Neural cell (in vitro differentiated cells): Measurements from ENCODE around the gene HECW1. TPM values are rescaled to one million over a fixed set of nuclear protein-coding genes. Genes with fewer than 3 reads are reported as not detected.
"Not testable (repeated sequence)": the region's sequence is repeated elsewhere in the genome, so short reads cannot be mapped to it uniquely, and the experiment has no call there.

ENCODE experiments used
- H2AFZ ChIP-seq: fragments of 200-600, 300-800 bp; sonication (generic), shearing (Covaris generic); 2 replicates; pipeline ENCODE4 v1.6.0; 2014; ENCODE audit warnings: low read depth, mild to moderate bottlenecking, antibody characterized with exemption, low read length, moderate library complexity
- H3F3A ChIP-seq: fragments of 200-600 bp; shearing (Covaris generic); 2 replicates; pipeline ENCODE4 v1.6.1; 2016; ENCODE audit warnings: mild to moderate bottlenecking, moderate library complexity, mixed read lengths, antibody characterized with exemption, low read length; ENCODE audit not compliant: insufficient read depth, poor library complexity, severe bottlenecking
- H3K27ac ChIP-seq: fragments of 200-600, 300-800 bp; sonication (generic), shearing (Covaris generic); 2 replicates; pipeline ENCODE4 v1.5.1; 2014; ENCODE audit warnings: mild to moderate bottlenecking, low read length, moderate library complexity
- H3K27me3 ChIP-seq: fragments of 300-800, 200-600 bp; sonication (generic), shearing (Covaris generic); 2 replicates; pipeline ENCODE4 v1.6.0; 2014; ENCODE audit warnings: mild to moderate bottlenecking, low read depth, low read length, moderate library complexity; ENCODE audit not compliant: insufficient read depth
- H3K36me3 ChIP-seq: fragments of 300-800, 200-600 bp; sonication (generic), shearing (Covaris generic); 2 replicates; pipeline ENCODE4 v1.5.1; 2014; ENCODE audit warnings: mild to moderate bottlenecking, antibody characterized with exemption, low read length, moderate library complexity; ENCODE audit not compliant: insufficient read depth
- H3K4me2 ChIP-seq: fragments of 300-800, 200-600 bp; sonication (generic), shearing (Covaris generic); 2 replicates; pipeline ENCODE4 v1.6.0; 2014; ENCODE audit warnings: mild to moderate bottlenecking, low read length
- H3K4me3 ChIP-seq: fragments of 300-800, 200-600 bp; sonication (generic), shearing (Covaris generic); 2 replicates; pipeline ENCODE4 v1.5.1; 2014; ENCODE audit warnings: mild to moderate bottlenecking, low read length, moderate library complexity
- H3K79me2 ChIP-seq: fragments of 200-600 bp; shearing (Covaris generic); replicated peaks from 2 replicates; pipeline ENCODE4 v1.6.0; 2014; ENCODE audit warnings: mild to moderate bottlenecking, low read length, moderate library complexity; ENCODE audit not compliant: insufficient read depth
- H3K9ac ChIP-seq: fragments of 300-800, 200-600 bp; sonication (generic), shearing (Covaris generic); 2 replicates; pipeline ENCODE4 v1.6.1; 2016; ENCODE audit warnings: mild to moderate bottlenecking, low read length, mixed read lengths
- H3K9me2 ChIP-seq: fragments of 200-600 bp; shearing (Covaris generic); 2 replicates; pipeline ENCODE4 v1.6.1; 2016; ENCODE audit warnings: mild to moderate bottlenecking, low read length, mixed read lengths; ENCODE audit not compliant: insufficient read depth
- H3K9me3 ChIP-seq: fragments of 200-600, 300-800 bp; sonication (generic), shearing (Covaris generic); 2 replicates; pipeline ENCODE4 v1.6.1; 2016; ENCODE audit warnings: mild to moderate bottlenecking, mixed run types, low read length, moderate library complexity, mixed read lengths
- H4K20me1 ChIP-seq: fragments of 200-600 bp; shearing (Covaris generic); 2 replicates; pipeline ENCODE4 v1.6.1; 2016; ENCODE audit warnings: mild to moderate bottlenecking, mixed run types; ENCODE audit not compliant: insufficient read depth
- CTCF ChIP-seq: fragments of 450-650 bp; IDR thresholded peaks from 2 replicates; pipeline ENCODE4 v1.5.1; 2014; ENCODE audit warnings: antibody characterized with exemption, mild to moderate bottlenecking, moderate library complexity; ENCODE audit not compliant: poor library complexity, severe bottlenecking
- EP300 ChIP-seq: fragments of 450-650 bp; conservative IDR thresholded peaks from 2 replicates; pipeline ENCODE4 v1.6.1; 2014; ENCODE audit warnings: antibody characterized with exemption, mild to moderate bottlenecking, moderate library complexity; ENCODE audit not compliant: poor library complexity, severe bottlenecking
- EZH2 ChIP-seq: fragments of 200-600, 300-800 bp; shearing (Covaris generic), sonication (generic); IDR thresholded peaks from 2 replicates; pipeline ENCODE4 v1.6.1; 2014; ENCODE audit warnings: antibody characterized with exemption, low read length, borderline replicate concordance, mild to moderate bottlenecking; ENCODE audit not compliant: insufficient read depth, poor library complexity, severe bottlenecking
- MXI1 ChIP-seq: fragments of 450-650 bp; conservative IDR thresholded peaks from 2 replicates; pipeline ENCODE4 v1.6.1; 2014; ENCODE audit warnings: antibody characterized with exemption, mild to moderate bottlenecking; ENCODE audit not compliant: poor library complexity, severe bottlenecking
- POLR2AphosphoS5 ChIP-seq: IDR thresholded peaks from 2 replicates; pipeline ENCODE4 v1.6.1; 2012
- RAD21 ChIP-seq: fragments of 450-650 bp; conservative IDR thresholded peaks from 2 replicates; pipeline ENCODE4 v1.6.1; 2014; ENCODE audit warnings: antibody characterized with exemption, mild to moderate bottlenecking, moderate library complexity
- REST ChIP-seq: IDR thresholded peaks from 2 replicates; pipeline ENCODE4 v1.6.1; 2012; ENCODE audit warnings: borderline replicate concordance
- SMC3 ChIP-seq: fragments of 450-650 bp; conservative IDR thresholded peaks from 2 replicates; pipeline ENCODE4 v1.6.1; 2014; ENCODE audit warnings: antibody characterized with exemption, mild to moderate bottlenecking, moderate library complexity; ENCODE audit not compliant: poor library complexity
- TAF1 ChIP-seq: IDR thresholded peaks from 2 replicates; pipeline ENCODE4 v1.6.1; 2012; ENCODE audit warnings: low read depth
- polyA plus RNA-seq: library from polyadenylated mRNA; depleted of rRNA; stranded (reverse); fragments of >200 nt; gene quantifications from 2 replicates; pipeline ENCODE4 v1.2.3, GENCODE V29; 2014

The HECW1 gene
- polyA plus RNA-seq, 1 donor from 2014 or later, result 13.8 TPM

GRCh38 chr7:43208242-43208641, 95.8 kb downstream of the HECW1 start:
- TF ChIP-seq MXI1 (no peak), POLR2AphosphoS5 (no peak), CTCF (no peak), SMC3 (no peak), TAF1 (no peak), RAD21 (no peak), EZH2 (no peak), EP300 (no peak), REST (no peak)
- Histone ChIP-seq H2AFZ (no peak overlapping the region), H3K36me3 (no peaks in the 10 kb centered on the region), H3F3A (no peaks in the 10 kb centered on the region), H3K4me2 (no peak overlapping the region), H3K9ac (no peak overlapping the region), H3K9me2 (no peaks in the 10 kb centered on the region), H3K27me3 (no peaks in the 10 kb centered on the region), H3K4me3 (no peak overlapping the region), H4K20me1 (no peaks in the 10 kb centered on the region), H3K9me3 (no peaks in the 10 kb centered on the region), H3K79me2 (no peaks in the 10 kb centered on the region), H3K27ac (no peak overlapping the region)

GRCh38 chr7:43210539-43210938, 98.1 kb downstream of the HECW1 start:
- not testable (repeated sequence) for H2AFZ ChIP-seq, H3K9ac ChIP-seq, H3K9me3 ChIP-seq, H3K9me2 ChIP-seq, H3K79me2 ChIP-seq, H3K4me2 ChIP-seq, H3K4me3 ChIP-seq, H3K27me3 ChIP-seq, H4K20me1 ChIP-seq, H3K27ac ChIP-seq, H3K36me3 ChIP-seq, H3F3A ChIP-seq

DNA sequence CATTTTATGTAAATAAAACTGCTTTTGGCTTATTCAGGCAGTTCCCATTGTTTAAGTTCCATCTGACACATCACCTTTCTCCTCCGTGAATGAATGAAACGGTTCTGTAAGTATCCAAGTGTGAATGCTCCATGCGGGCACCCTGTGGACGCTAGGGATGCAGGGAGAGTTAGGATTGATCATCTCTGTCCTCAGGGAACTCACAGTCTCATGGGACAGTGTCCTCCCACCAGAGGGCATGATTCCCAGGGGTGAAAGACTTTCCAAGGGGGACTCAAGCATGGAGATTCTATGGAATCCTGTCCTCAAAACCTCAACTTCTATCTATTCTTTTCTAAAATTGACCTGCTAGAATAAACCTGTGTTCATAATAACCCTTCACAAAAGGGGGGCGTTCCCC, 98.8 kb downstream of the HECW1 start:
- no peak for TF ChIP-seq RAD21
- TF ChIP-seq EZH2, result no peak
- TF ChIP-seq REST, result no peak
- no peak for TF ChIP-seq TAF1
- TF ChIP-seq MXI1, result no peak
- TF ChIP-seq CTCF, result no peak
- no peak for TF ChIP-seq POLR2AphosphoS5
- no peak for TF ChIP-seq SMC3
- no peak for TF ChIP-seq EP300
- H2AFZ ChIP-seq, result no peak overlapping the region
- no peak overlapping the region for H3K4me2 ChIP-seq
- no peak overlapping the region for H3K27ac ChIP-seq
- H3K9me3 ChIP-seq, result no peaks in the 10 kb centered on the region
- H3K9me2 ChIP-seq, result no peaks in the 10 kb centered on the region
- H3K36me3 ChIP-seq, result no peaks in the 10 kb centered on the region
- H3K79me2 ChIP-seq, result no peaks in the 10 kb centered on the region
- H4K20me1 ChIP-seq, result no peaks in the 10 kb centered on the region
- H3K9ac ChIP-seq, result no peak overlapping the region
- no peak overlapping the region for H3K4me3 ChIP-seq
- no peaks in the 10 kb centered on the region for H3K27me3 ChIP-seq
- H3F3A ChIP-seq, result no peaks in the 10 kb centered on the region
